GM12878 (cell line): ENCODE measurements around the gene GPC5. TPM values are rescaled to one million over a fixed set of nuclear protein-coding genes. Genes with fewer than 3 reads are reported as not detected.

Source experiments
- ATAC-seq: fragments of 200-7000 bp; cut with Tn5 transposase; 3 replicates; pipeline ENCODE4 v1.9.1; 2020; ENCODE audit warnings: mild to moderate bottlenecking, moderate library complexity
- BruUV-seq: library from RNA; stranded (reverse); fragments of 400-500 nt; replicated peaks from 2 replicates; lab custom pipeline; 2021; lab: Mats Ljungman, UMichigan
- CTCF ChIA-PET: fragments of 300-600 bp; sonication (Branson Sonifier 250); formaldehyde crosslinking; extraction: SDS; loops from one replicate; lab custom pipeline; 2021; ENCODE audit warnings: inconsistent platforms; lab: Yijun Ruan, JAX
- POLR2A ChIA-PET: fragments of 350-600 bp; formaldehyde crosslinking; extraction: SDS; loops from one replicate; lab custom pipeline; 2021; ENCODE audit warnings: inconsistent platforms; lab: Charles Lee
- RAD21 ChIA-PET: fragments of 300-600 bp; sonication (Branson Sonifier 250); formaldehyde crosslinking; loops from one replicate; lab custom pipeline; 2023; ENCODE audit warnings: antibody characterized with exemption; ENCODE audit not compliant: unreplicated experiment; lab: Charles Lee
- SMC1A ChIA-PET: fragments of 300-600 bp; sonication (Branson Sonifier 250); formaldehyde crosslinking; loops from one replicate; lab custom pipeline; 2023; ENCODE audit not compliant: unreplicated experiment, uncharacterized antibody; lab: Charles Lee
- DNase-seq: peaks from one replicate; pipeline ENCODE4 v3.0.0-alpha.2; 2011; ENCODE audit warnings: low read depth, low spot score
- FAIRE-seq: peaks from 3 replicates; lab custom pipeline; 2011; peaks lifted over from hg19 to GRCh38; lab: Jason Lieb, UNC
- H2AFZ ChIP-seq: 2 replicates; pipeline ENCODE4 v1.6.0; 2011; ENCODE audit warnings: low read depth, low read length, control low read depth; ENCODE audit not compliant: control insufficient read depth
- H3K27ac ChIP-seq: 2 replicates; pipeline ENCODE4 v1.5.1; 2011; ENCODE audit warnings: control low read depth; ENCODE audit not compliant: control insufficient read depth, insufficient read depth
- H3K27me3 ChIP-seq, 2 experiments: replicated peaks in 1 of 2; 2 replicates each; pipeline versions ENCODE4 v1.6.0 to v1.6.1; 2011; ENCODE audit warnings: low read length in 1 of 2; ENCODE audit not compliant: control insufficient read depth in 2 of 2, insufficient read depth in 2 of 2
- H3K36me3 ChIP-seq, 2 experiments: 2 replicates each; pipeline ENCODE4 v1.5.1; 2011; ENCODE audit warnings: low read length in 1 of 2; ENCODE audit not compliant: control insufficient read depth in 2 of 2, insufficient read depth in 2 of 2
- H3K4me1 ChIP-seq: 2 replicates; pipeline ENCODE4 v1.6.1; 2011; ENCODE audit warnings: mild to moderate bottlenecking, low read length, moderate library complexity, mixed read lengths; ENCODE audit not compliant: control insufficient read depth, insufficient read depth
- H3K4me2 ChIP-seq: 2 replicates; pipeline ENCODE4 v1.6.0; 2011; ENCODE audit warnings: control low read depth; ENCODE audit not compliant: control insufficient read depth, insufficient read depth
- H3K4me3 ChIP-seq: fragments of 200-600 bp; sonication (generic); 2 replicates; pipeline ENCODE4 v1.5.1; 2016
- H3K79me2 ChIP-seq: 2 replicates; pipeline ENCODE4 v1.6.0; 2011; ENCODE audit warnings: low read length; ENCODE audit not compliant: control insufficient read depth, insufficient read depth
- H3K9ac ChIP-seq: 2 replicates; pipeline ENCODE4 v1.8.0; 2011; ENCODE audit warnings: low read length, control low read depth, mixed read lengths; ENCODE audit not compliant: control insufficient read depth, insufficient read depth
- H3K9me3 ChIP-seq: replicated peaks from 3 replicates; pipeline ENCODE4 v1.5.1; 2011; ENCODE audit warnings: mild to moderate bottlenecking, low read length; ENCODE audit not compliant: control insufficient read depth, insufficient read depth
- H4K20me1 ChIP-seq: 2 replicates; pipeline ENCODE4 v1.6.0; 2011; ENCODE audit not compliant: control insufficient read depth, insufficient read depth
- BACH1 ChIP-seq: fragments of 450-650 bp; IDR thresholded peaks from 2 replicates; pipeline ENCODE4 v1.6.1; 2017; ENCODE audit warnings: mild to moderate bottlenecking, borderline replicate concordance
- BCL11A ChIP-seq: IDR thresholded peaks from 2 replicates; pipeline ENCODE4 v1.6.1; 2011; ENCODE audit warnings: low read depth, low read length
- CHD2 ChIP-seq: IDR thresholded peaks from 2 replicates; pipeline ENCODE4 v1.6.1; 2011; ENCODE audit warnings: low read depth, low read length, improper control_type of control experiment, borderline replicate concordance
- GABPA ChIP-seq: IDR thresholded peaks from 2 replicates; pipeline ENCODE4 v1.6.1; 2014; ENCODE audit warnings: antibody characterized with exemption, low read depth, mild to moderate bottlenecking, inconsistent platforms
- JUNB ChIP-seq: IDR thresholded peaks from 2 replicates; pipeline ENCODE4 v1.6.1; 2016; ENCODE audit warnings: antibody characterized with exemption, mild to moderate bottlenecking
- JUND ChIP-seq: IDR thresholded peaks from 2 replicates; pipeline ENCODE4 v1.6.1; 2012; ENCODE audit warnings: low read depth, mild to moderate bottlenecking, low read length, improper control_type of control experiment, moderate library complexity
- MTA3 ChIP-seq: IDR thresholded peaks from 2 replicates; pipeline ENCODE4 v1.6.1; 2012; ENCODE audit warnings: low read length, inconsistent platforms, borderline replicate concordance
- NFXL1 ChIP-seq: fragments of 450-650 bp; IDR thresholded peaks from 2 replicates; pipeline ENCODE4 v1.6.1; 2017; ENCODE audit warnings: antibody characterized with exemption, mild to moderate bottlenecking, borderline replicate concordance
- RAD21 ChIP-seq: IDR thresholded peaks from 2 replicates; pipeline ENCODE4 v1.6.1; 2011; ENCODE audit warnings: mild to moderate bottlenecking, low read depth, low read length, moderate library complexity; ENCODE audit not compliant: insufficient read depth
- RFX5 ChIP-seq: IDR thresholded peaks from 2 replicates; pipeline ENCODE4 v1.6.1; 2011; ENCODE audit warnings: low read depth, low read length, improper control_type of control experiment
- SUZ12 ChIP-seq: fragments of 200-600 bp; sonication (generic); IDR thresholded peaks from one replicate; pipeline ENCODE4 v1.6.1; 2018; ENCODE audit warnings: antibody characterized with exemption, mild to moderate bottlenecking; ENCODE audit not compliant: unreplicated experiment
- TAF1 ChIP-seq: IDR thresholded peaks from 2 replicates; pipeline ENCODE4 v1.6.1; 2011; ENCODE audit warnings: mild to moderate bottlenecking, low read depth, low read length, borderline replicate concordance
- TCF12 ChIP-seq: IDR thresholded peaks from 2 replicates; pipeline ENCODE4 v1.6.1; 2011; ENCODE audit warnings: low read depth, mild to moderate bottlenecking, low read length
- ZSCAN29 ChIP-seq: fragments of 450-650 bp; IDR thresholded peaks from 2 replicates; pipeline ENCODE4 v1.6.1; 2017; ENCODE audit warnings: mild to moderate bottlenecking, moderate library complexity
- WGBS: methylation state at CpG from one replicate; pipeline ENCODE4 v1.1.6; 2016; ENCODE audit warnings: low lambda C conversion rate; ENCODE audit not compliant: insufficient replicate concordance, insufficient coverage; ENCODE audit errors: missing lambda C conversion rate; 5-methylcytosine and 5-hydroxymethylcytosine counted together
- in situ Hi-C: fragments of 300-500 bp; cut with MboI; formaldehyde crosslinking; loops from 9 replicates; pipeline ENCODE4 v1.14.3; 2018; ENCODE audit warnings: mixed read lengths
- intact Hi-C: fragments of 100-400 bp; cut with micrococcal nuclease; formaldehyde crosslinking; loops from one replicate; pipeline ENCODE4 v1.14.2; 2022; ENCODE audit not compliant: unreplicated experiment
- polyA plus RNA-seq, 11 experiments: library from polyadenylated mRNA; depleted of rRNA in 4 of 11; unstranded in 6 of 11; stranded (reverse) in 5 of 11; fragments of >200 nt; fragmentation: Nextera tagmentation in 4 of 11; fragmentation: Illumina TruSeq in 1 of 11; extraction: Ambion mirVana in 4 of 11; extraction: Trizol in 1 of 11; gene quantifications; 1 replicate in 1 of 11; 2 replicates in 10 of 11; pipeline versions ENCODE4 v1.2.1 to v1.2.3, GENCODE V29; 2011 to 2016; ENCODE audit warnings: inconsistent platforms in 2 of 11, missing spikeins in 2 of 11, low read depth in 1 of 11
- total RNA-seq, 4 experiments: library from RNA; depleted of rRNA in 3 of 4; stranded (reverse); fragments of >200 nt in 3 of 4; fragmentation: Illumina TruSeq in 1 of 4; extraction: Trizol in 1 of 4; gene quantifications; 2 replicates each; pipeline versions ENCODE4 v1.2.1 to v1.2.3, GENCODE V29; 2013 to 2021
- TF ChIP-seq, protein P1 (sequence below): fragments of 450-650 bp; IDR thresholded peaks from 2 replicates; pipeline ENCODE4 v1.6.1; 2017; ENCODE audit warnings: mild to moderate bottlenecking, moderate library complexity
- TF ChIP-seq, protein P2 (sequence below): IDR thresholded peaks from 2 replicates; pipeline ENCODE4 v1.6.1; 2012; ENCODE audit warnings: low read depth, low read length, improper control_type of control experiment
- TF ChIP-seq, protein P3 (sequence below): IDR thresholded peaks from 2 replicates; pipeline ENCODE4 v1.6.1; 2012; ENCODE audit warnings: low read depth, low read length, improper control_type of control experiment

Gene GPC5
- total and polyA plus RNA-seq, 10 of the 15 experiments (the other 5 are each of a cell fraction or from before 2014, with no cell fraction given), result 0.05 to 0.87 (median 0.44) TPM; not detected in 1

DNA sequence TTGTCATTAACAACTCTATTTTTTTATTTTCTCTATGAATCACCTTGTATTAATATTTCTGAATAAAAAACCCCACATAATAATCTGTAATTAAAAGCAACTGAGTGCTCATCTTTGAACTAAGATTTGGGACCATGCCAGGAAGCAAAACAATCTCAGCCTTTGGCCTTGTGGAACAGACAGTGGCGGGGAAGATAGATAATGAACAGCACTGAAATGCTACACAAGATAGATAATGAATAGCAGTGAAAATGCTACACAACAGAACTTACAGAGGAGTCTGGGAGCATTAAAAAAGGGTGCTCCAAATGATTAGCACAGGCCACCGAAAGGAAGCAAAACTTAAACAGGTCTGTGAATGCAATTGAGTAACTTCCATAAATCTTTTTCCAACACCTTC lies 134.9 kb downstream of the GPC5 start (continued):
- TF ChIP-seq BACH1, result no peak
- no peak for TF ChIP-seq GABPA
- no peak for TF ChIP-seq MTA3
- no peak for TF ChIP-seq RFX5
- TF ChIP-seq, protein P1, sequence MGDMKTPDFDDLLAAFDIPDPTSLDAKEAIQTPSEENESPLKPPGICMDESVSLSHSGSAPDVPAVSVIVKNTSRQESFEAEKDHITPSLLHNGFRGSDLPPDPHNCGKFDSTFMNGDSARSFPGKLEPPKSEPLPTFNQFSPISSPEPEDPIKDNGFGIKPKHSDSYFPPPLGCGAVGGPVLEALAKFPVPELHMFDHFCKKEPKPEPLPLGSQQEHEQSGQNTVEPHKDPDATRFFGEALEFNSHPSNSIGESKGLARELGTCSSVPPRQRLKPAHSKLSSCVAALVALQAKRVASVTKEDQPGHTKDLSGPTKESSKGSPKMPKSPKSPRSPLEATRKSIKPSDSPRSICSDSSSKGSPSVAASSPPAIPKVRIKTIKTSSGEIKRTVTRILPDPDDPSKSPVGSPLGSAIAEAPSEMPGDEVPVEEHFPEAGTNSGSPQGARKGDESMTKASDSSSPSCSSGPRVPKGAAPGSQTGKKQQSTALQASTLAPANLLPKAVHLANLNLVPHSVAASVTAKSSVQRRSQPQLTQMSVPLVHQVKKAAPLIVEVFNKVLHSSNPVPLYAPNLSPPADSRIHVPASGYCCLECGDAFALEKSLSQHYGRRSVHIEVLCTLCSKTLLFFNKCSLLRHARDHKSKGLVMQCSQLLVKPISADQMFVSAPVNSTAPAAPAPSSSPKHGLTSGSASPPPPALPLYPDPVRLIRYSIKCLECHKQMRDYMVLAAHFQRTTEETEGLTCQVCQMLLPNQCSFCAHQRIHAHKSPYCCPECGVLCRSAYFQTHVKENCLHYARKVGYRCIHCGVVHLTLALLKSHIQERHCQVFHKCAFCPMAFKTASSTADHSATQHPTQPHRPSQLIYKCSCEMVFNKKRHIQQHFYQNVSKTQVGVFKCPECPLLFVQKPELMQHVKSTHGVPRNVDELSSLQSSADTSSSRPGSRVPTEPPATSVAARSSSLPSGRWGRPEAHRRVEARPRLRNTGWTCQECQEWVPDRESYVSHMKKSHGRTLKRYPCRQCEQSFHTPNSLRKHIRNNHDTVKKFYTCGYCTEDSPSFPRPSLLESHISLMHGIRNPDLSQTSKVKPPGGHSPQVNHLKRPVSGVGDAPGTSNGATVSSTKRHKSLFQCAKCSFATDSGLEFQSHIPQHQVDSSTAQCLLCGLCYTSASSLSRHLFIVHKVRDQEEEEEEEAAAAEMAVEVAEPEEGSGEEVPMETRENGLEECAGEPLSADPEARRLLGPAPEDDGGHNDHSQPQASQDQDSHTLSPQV, result no peak

DNA sequence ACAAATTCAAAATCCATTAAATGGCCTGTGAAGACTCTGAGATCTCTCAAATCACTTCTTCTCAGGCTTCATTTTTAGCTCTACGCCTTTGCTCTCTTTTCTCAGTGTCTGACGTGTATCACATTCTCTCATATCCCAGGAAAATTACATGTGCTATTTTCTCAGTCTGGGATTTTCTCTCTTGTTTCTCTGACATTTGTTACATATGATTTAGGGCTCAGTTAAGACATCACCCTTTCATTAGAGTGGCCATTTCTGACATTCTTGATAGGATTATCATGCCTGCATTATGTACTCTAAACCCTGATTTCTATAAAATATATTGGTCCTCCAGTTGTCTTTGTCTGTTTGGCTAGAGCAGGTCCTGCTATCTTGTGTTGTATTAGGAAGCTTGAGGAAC lies 136.6 kb downstream of the GPC5 start:
- H3K4me3 ChIP-seq, result no peak overlapping the region
- CTCF ChIA-PET, result no interaction called here
- H3K27me3 ChIP-seq, result no peaks in the 10 kb centered on the region
- POLR2A ChIA-PET, result no interaction called here
- SMC1A ChIA-PET, result no interaction called here
- DNase-seq (no peak), FAIRE-seq (no peak), ATAC-seq (no peak)
- no peak overlapping the region for H2AFZ ChIP-seq
- no peaks in the 10 kb centered on the region for H4K20me1 ChIP-seq
- RAD21 ChIA-PET, result no interaction called here
- H3K27ac ChIP-seq, result no peak overlapping the region
- H3K4me1 ChIP-seq, result no peaks in the 10 kb centered on the region
- BruUV-seq, result no TSS peak
- no peaks in the 10 kb centered on the region for H3K9me3 ChIP-seq
- in situ Hi-C loops (no loop called here), intact Hi-C loops (no loop called here)
- WGBS, result 39% methylated on average over 2 of the region's 2 CpGs
- no peak overlapping the region for H3K4me2 ChIP-seq
- H3K9ac ChIP-seq, result no peak overlapping the region
- H3K79me2 ChIP-seq, result no peaks in the 10 kb centered on the region
- no peaks in the 10 kb centered on the region for H3K36me3 ChIP-seq
- no peak for TF ChIP-seq CHD2
- TF ChIP-seq, protein P2, sequence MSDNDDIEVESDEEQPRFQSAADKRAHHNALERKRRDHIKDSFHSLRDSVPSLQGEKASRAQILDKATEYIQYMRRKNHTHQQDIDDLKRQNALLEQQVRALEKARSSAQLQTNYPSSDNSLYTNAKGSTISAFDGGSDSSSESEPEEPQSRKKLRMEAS, result no peak
- TF ChIP-seq TCF12, result no peak
- TF ChIP-seq BCL11A, result no peak
- no peak for TF ChIP-seq MTA3
- TF ChIP-seq TAF1, result no peak
- no peak for TF ChIP-seq RAD21
- no peak for TF ChIP-seq JUNB
- no peak for TF ChIP-seq ZSCAN29
- TF ChIP-seq, protein P3, sequence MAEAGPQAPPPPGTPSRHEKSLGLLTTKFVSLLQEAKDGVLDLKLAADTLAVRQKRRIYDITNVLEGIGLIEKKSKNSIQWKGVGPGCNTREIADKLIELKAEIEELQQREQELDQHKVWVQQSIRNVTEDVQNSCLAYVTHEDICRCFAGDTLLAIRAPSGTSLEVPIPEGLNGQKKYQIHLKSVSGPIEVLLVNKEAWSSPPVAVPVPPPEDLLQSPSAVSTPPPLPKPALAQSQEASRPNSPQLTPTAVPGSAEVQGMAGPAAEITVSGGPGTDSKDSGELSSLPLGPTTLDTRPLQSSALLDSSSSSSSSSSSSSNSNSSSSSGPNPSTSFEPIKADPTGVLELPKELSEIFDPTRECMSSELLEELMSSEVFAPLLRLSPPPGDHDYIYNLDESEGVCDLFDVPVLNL, result no peak
- no peak for TF ChIP-seq SUZ12
- TF ChIP-seq NFXL1, result no peak
- no peak for TF ChIP-seq JUND
